IPS-NIHi7 (cell line): ENCODE data around the gene SFXN4.
A peak's percentile ranks its signal among the peaks of the same experiment; 100 is the strongest.
"Not testable (repeated sequence)": the region's sequence is repeated elsewhere in the genome, so short reads cannot be mapped to it uniquely, and the experiment has no call there.

Source experiments
- DNase-seq: peaks from one replicate; pipeline ENCODE4 v3.0.0; 2012; ENCODE audit warnings: mixed read lengths; ENCODE audit errors: extremely low spot score

Gene SFXN4

DNA sequence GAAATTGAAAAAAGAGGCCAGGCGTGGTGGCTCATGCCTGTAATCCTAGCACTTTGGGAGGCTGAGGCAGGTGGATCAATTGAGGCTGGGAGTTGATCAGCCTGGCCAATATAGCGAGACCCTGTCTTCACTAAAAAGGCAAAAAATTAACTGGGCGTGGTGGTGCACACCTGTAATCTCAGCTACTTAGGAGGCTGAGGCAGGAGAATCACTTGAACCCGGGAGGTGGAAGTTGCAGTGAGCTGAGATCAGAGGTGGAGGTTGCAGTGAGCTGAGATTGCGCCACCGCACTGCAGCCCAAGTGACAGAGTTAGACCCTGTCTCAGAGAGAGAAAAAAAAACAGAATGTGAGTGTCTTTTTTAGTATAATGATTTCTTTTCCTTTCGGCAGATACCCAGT lies 59.6 kb downstream of the SFXN4 start:
- DNase-seq, result not testable (repeated sequence)

DNA sequence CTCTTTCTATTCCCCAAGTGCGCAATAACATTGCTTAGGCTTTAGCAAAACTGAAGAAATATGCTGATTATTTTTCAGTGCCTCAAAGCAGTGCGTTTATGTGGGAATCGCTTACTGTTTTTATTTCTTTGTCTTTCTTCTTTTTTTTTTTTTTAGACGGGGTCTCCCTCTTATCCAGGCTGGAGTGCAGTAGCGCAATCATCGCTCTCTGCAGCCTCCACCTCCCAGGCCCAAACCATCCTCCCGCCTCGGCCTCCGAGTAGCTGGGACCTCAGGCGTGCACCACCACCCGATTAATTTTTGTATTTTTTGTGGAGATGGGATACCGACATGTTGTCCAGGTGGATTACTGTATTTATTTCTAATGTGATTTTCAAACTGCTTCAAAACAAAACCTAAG lies 60.4 kb downstream of the SFXN4 start:
- DNase-seq, result no peak

DNA sequence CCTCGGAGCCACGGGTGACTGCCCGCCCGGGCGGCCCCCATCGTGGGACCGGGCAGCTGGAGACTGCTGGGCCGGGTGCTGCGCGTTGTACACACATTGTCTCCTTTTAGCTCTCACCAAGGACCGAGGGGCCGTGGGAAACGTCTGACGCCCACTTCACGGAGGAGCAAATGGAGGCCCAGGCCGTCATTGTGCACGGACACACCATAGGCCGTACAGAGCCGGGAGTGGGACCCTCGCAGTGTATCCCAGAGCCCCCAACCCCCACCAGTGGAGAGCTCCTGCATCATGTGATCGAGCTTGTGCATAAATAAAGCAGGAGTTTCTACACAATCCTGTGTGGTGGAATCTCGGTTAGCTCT lies 60.9 kb downstream of the SFXN4 start:
- DNase-seq, result peak; percentile 18

DNA sequence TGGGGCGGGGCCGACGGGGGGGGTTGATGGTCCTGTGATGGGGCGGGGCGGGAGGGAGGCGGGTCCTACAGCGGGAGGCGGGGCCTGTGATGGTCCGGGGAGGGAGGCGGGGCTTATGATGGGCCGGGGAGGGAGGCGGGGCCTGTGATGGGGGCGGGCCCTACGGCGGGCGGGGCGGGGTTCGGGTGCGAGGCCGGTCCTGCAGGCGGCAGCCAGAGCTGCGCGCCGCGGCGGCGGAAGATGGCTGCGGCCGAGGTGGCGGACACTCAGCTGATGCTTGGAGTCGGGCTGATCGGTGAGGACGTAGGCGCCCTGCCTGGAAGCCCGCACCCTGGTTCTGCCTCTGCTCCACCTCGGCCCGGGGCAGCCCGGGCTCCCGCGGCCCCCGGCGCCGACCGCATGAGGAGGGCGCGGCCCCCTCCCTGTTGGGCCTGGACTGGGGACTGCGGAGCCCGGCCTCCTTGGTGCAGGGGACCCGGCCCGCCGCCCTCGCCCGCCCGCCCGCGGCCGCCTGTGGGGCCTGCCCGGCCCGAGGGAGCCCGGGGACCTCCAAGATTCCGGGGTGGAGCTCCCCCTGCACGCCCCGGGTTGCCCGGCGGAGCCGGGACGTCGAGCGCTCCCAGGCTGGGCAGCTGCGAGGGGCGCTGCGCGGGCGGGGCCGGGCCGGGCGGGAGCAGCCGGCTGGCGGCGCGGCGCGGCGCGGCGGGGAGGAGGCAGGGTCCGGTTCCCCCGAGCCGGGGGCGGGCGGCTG lies 61.4 kb downstream of the SFXN4 start, which contains the start of gene DENND10:
Gene DENND10 (plus strand): TSS at position 211 of the 751 bp plus-strand sequence. CDS start 30 bp downstream, at position 241.
- peak; percentile 99 for DNase-seq

DNA sequence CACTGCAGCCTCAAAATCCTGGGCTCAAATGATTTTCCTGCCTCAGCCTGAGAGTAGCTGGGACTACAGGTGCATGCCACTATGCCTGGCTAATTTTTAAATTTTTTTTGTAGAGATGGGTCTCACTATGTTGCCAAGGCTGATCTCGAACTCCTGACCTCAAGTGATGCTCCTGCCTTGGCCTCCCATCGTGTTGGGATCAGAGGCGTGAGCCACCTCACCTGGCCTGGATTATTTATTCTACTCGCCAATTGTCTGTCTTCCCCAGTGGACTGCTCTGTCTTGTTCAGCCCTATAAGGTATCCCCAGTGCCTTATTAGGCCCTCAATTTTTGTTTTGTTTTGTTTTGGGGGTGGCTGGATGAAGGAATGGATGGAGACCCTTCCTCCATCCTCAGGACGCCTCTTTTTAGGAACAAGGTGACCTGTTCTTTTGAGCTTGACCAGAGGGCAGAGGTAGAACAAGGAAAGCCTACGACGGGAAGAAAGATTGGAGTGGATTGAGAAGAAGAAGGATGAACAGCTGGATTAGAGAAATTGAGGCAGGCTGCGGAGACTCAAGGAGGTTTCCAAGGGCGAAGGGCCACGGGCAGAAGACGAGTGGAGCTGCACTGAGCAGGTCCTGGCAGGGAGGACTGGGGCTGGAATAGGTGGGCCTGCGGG lies 62.1 kb downstream of the SFXN4 start:
- DNase-seq, result no peak

DNA sequence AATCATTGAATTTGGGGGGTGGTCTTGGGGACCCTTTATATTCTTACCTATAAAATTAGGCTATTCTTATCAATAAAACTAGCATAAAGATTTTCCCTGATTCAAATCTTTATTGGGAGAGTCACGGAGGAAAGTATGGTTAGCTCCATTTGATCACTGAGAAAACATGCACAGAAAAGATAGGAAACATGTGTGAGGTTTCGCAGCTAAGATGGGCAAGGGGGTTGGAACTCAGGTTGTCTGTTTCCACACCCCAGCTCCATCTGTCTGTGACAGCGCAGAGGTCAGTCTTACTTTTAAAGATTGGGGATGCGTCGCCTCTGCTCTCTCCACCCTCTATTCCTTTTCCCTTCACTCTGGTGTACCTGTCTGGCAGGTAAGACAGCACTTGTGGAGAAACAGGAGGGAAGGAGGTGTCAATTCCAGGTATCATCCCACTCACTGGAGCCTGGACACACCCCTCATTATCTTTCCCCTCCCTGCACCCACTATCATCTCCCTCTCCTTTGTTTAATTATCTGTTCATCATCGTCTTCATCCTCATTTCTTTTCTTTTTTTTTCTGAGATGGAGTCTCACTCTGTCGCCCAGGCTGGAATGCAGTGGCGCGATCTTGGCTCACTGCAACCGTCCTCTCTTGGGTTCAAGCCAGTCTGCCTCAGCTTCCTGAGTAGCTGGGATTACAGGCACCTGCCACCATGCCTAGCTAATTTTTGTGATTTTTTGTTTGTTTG lies 64.0 kb downstream of the SFXN4 start:
- DNase-seq, result no peak

DNA sequence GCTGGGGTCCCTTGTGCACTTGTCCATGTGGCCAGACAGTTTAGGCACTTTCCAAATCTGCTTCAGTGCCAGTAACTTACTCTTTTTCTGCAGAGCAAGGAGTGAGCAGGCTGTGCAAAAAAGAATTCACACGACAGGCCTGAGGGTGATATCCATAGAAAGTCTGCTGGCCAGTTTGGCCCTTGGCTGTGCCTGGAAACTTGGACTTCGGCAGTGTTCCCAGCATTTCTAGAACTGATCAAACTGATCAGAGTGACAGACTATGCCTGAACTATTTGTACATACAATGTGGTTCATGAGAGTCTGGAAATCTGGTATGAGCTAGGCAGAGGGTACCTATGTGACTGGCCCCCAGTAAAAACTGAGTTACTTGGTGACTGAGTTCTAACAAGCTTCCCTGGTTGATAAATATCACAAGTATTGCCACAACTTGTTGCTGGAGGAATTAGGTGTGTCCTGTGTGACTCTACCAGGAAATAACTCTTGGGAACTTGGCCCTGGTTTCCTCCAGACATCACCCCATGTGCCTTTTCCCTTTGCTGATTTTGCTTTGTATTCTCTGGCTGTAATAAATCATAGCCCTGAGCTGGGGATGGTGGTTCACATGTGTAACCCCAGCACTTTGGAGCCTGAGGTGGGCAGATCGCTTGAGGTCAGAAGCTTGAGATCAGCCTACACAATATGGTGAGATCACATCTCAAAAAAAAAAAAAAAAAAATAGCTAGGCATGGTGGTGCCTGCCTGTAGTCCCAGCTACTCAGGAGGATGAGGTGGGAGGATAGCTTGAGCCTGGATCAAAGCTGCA lies 64.9 kb downstream of the SFXN4 start:
- no peak for DNase-seq

DNA sequence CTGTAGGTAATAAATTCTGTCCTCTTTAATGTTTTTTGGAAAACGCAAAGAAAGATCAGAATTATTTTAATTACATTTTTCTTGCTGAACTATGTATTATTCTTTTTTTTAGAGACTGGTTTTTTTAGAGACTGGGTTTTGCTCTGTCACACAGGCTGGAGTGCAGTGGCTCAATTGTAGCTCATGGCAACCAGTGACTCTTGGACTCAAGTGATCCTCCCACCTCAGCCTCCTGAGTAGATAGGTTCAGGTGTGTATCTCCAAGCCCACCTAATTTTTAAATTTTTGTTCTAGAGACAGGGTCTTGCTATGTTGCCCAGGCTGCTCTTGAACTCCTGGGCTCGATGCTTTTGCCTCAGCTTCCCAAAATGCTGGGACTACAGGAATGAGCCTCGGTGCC lies 66.9 kb downstream of the SFXN4 start:
- DNase-seq, result no peak

DNA sequence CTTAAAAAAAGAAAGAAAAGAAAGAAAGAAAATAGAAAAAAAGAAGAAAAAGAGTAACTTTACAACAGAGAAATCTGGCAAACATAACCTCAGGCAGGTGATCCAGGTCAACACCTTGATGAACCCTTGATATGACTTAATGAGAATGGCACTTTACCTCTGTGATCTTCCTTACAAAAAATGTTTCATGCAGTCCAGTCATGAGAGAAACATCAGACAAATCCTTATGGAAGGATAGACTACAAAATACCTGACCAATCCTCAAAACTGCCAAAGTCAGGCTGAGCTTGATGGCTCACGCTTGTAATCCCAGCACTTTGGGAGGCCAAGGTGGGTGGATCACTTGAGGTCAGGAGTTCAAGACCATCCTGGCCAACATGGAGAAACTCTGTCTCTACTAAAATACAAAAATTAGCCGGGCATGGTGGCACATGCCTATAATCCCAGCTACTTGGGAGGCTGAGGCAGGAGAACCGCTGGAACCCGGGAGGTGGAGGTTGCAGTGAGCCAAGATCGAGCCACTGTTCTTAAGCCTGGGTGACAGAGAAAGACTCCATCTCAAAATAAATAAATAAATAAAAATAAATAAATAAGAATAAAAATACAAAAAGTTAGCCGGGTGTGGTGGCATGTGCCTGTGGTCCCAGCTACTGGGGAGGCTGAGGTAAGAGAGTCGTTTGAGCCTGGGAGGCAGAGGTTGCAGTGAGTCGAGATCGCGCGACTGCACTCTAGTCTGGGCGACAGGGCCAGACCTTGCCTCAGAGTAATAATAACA lies 68.7 kb downstream of the SFXN4 start:
- DNase-seq, result not testable (repeated sequence)

DNA sequence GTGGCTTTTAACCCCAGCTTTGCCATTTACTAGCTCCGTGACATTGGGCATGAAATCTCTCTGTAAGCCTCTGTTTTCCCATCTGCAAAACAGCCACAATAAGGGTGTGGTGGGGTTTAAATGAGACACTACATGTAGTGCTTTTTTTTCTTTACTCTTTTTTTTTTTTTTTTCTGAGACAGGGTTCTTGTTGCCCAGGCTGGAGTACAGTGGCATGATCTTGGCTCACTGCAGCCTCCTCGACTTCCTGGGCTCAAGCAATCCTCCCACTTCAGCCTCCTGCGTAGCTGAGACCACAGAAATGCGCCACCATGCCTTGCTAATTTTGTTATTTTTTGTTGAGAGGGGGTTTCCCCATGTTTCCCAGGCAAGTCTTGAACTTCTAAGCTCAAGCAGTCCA lies 69.9 kb downstream of the SFXN4 start:
- no peak for DNase-seq

DNA sequence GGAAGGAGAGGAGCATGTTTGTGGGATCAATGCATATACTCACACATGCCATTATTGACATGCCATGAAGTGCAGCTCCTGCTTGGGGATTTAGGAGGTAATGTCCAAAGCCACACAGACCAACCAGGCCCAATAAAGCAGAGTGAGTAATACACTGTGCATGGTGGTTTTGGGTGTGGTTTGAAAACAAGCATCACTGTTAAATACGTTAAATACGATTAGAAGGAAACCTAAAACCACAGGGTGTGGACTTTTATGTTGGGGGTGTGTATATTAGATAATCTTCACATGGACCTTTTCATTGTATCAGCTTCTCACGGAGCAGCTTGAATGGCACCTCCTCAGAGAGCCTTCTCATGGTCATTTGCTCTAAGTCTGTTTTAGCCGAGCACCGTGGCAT lies 74.5 kb downstream of the SFXN4 start:
- no peak for DNase-seq
